Measurements from ENCODE around the gene ADD3.

GRCh38 chr10:110061687-110062086 is 53.9 kb downstream of the ADD3 start:
- TF ChIP-seq EZH2phosphoT487 (IDR thresholded peaks at IDR 0.05; ENCODE audit: insufficient read depth, low read depth) (no peak), EZH2 (IDR thresholded peaks at IDR 0.05; ENCODE audit: insufficient read depth, poor library complexity, severe bottlenecking) (no peak)

Measured in GM23248 (cell line).